GM23248 (cell line): ENCODE data around the gene MAVS. TPM values are rescaled to one million over a fixed set of nuclear protein-coding genes. Genes with fewer than 3 reads are reported as not detected.

ENCODE experiments used
- DNase-seq: peaks from one replicate; pipeline ENCODE4 v3.0.0-alpha.2; 2015
- H2AFZ ChIP-seq: fragments of 200-600 bp; sonication (generic); 2 replicates; pipeline ENCODE4 v1.6.1; 2016; ENCODE audit warnings: antibody characterized with exemption
- H3F3A ChIP-seq: fragments of 200-600 bp; sonication (generic); 2 replicates; pipeline ENCODE4 v1.6.1; 2016; ENCODE audit warnings: mild to moderate bottlenecking, antibody characterized with exemption, mixed run types; ENCODE audit not compliant: insufficient read depth
- H3K27ac ChIP-seq: fragments of 200-600 bp; sonication (generic); 2 replicates; pipeline ENCODE4 v1.5.1; 2016; ENCODE audit warnings: mild to moderate bottlenecking
- H3K27me3 ChIP-seq: fragments of 200-600 bp; sonication (generic); replicated peaks from 2 replicates; pipeline ENCODE4 v1.6.1; 2016; ENCODE audit warnings: mild to moderate bottlenecking; ENCODE audit not compliant: insufficient read depth
- H3K36me3 ChIP-seq: fragments of 200-600 bp; sonication (generic); 2 replicates; pipeline ENCODE4 v1.6.1; 2016; ENCODE audit warnings: low read depth, mild to moderate bottlenecking
- H3K4me1 ChIP-seq: fragments of 200-600 bp; sonication (generic); 2 replicates; pipeline ENCODE4 v1.6.1; 2016; ENCODE audit warnings: mild to moderate bottlenecking; ENCODE audit not compliant: insufficient read depth
- H3K4me2 ChIP-seq: fragments of 200-600 bp; sonication (generic); one replicate; pipeline ENCODE4 v1.6.1; 2016; ENCODE audit warnings: mild to moderate bottlenecking; ENCODE audit not compliant: unreplicated experiment
- H3K4me3 ChIP-seq: fragments of 200-600 bp; sonication (generic); 2 replicates; pipeline ENCODE4 v1.5.1; 2016; ENCODE audit warnings: mild to moderate bottlenecking
- H3K79me2 ChIP-seq: fragments of 200-600 bp; sonication (generic); 2 replicates; pipeline ENCODE4 v1.6.1; 2016; ENCODE audit warnings: mild to moderate bottlenecking; ENCODE audit not compliant: insufficient read depth
- H3K9ac ChIP-seq: fragments of 200-600 bp; sonication (generic); 2 replicates; pipeline ENCODE4 v1.6.1; 2016; ENCODE audit warnings: mild to moderate bottlenecking
- H3K9me2 ChIP-seq: fragments of 200-600 bp; sonication (generic); 2 replicates; pipeline ENCODE4 v1.6.1; 2016; ENCODE audit warnings: mixed run types, mild to moderate bottlenecking, moderate library complexity; ENCODE audit not compliant: insufficient read depth
- H3K9me3 ChIP-seq: fragments of 200-600 bp; sonication (generic); one replicate; pipeline ENCODE4 v1.6.1; 2017; ENCODE audit warnings: low read depth
- H4K20me1 ChIP-seq: fragments of 200-600 bp; sonication (generic); 2 replicates; pipeline ENCODE4 v1.6.0; 2016; ENCODE audit not compliant: insufficient read depth
- EZH2 ChIP-seq: fragments of 200-600 bp; sonication (generic); IDR thresholded peaks from 2 replicates; pipeline ENCODE4 v1.6.1; 2018; ENCODE audit warnings: antibody characterized with exemption, mild to moderate bottlenecking; ENCODE audit not compliant: insufficient read depth, poor library complexity, severe bottlenecking
- EZH2phosphoT487 ChIP-seq: fragments of 200-600 bp; sonication (generic); IDR thresholded peaks from 2 replicates; pipeline ENCODE4 v1.6.1; 2018; ENCODE audit warnings: antibody characterized with exemption, moderate library complexity, mild to moderate bottlenecking, low read depth; ENCODE audit not compliant: insufficient read depth
- WGBS, 2 experiments: methylation state at CpG; one replicate each; pipeline ENCODE4 v1.1.6; 2015 to 2017; ENCODE audit warnings: low lambda C conversion rate in 2 of 2, low coverage in 1 of 2; ENCODE audit errors: missing lambda C conversion rate in 2 of 2; 5-methylcytosine and 5-hydroxymethylcytosine counted together
- in situ Hi-C: fragments of 300-500 bp; cut with MboI; formaldehyde crosslinking; loops from 2 replicates; pipeline ENCODE4 v1.15.0; 2020
- polyA plus RNA-seq: library from polyadenylated mRNA; unstranded; fragments of >200 nt; fragmentation: Nextera tagmentation; extraction: Ambion mirVana; gene quantifications from 2 replicates; pipeline ENCODE4 v1.2.1, GENCODE V29; 2016
- total RNA-seq: library from RNA; depleted of rRNA; stranded (reverse); fragments of >200 nt; shearing (Covaris generic); gene quantifications from 2 replicates; pipeline ENCODE4 v1.2.3, GENCODE V29; 2014

Gene MAVS
- total and polyA plus RNA-seq, 2 experiments from 2014 or later: 12.0 to 22.0 TPM

- Histone ChIP-seq H3K4me1 (peaks cover 15% of the 10 kb centered on the region), H3K9ac (no peak overlapping the region), H3K9me2 (no peaks in the 10 kb centered on the region), H3K4me3 (no peak overlapping the region), H3F3A (peaks cover 24% of the 10 kb centered on the region), H2AFZ (no peak overlapping the region), H3K4me2 (no peak overlapping the region), H3K36me3 (no peaks in the 10 kb centered on the region), H3K9me3 (no peaks in the 10 kb centered on the region), H3K27ac (no peak overlapping the region), H3K79me2 (peaks cover under 1% of the 10 kb centered on the region), H4K20me1 (no peaks in the 10 kb centered on the region), H3K27me3 (no peaks in the 10 kb centered on the region)
- DNase-seq: no peak
- no peak for TF ChIP-seq EZH2
- in situ Hi-C loops: no loop called here
- WGBS, 2 experiments: 79 to 85% methylated on average over 9 of the region's 9 CpGs
Measured at GRCh38 chr20:3815703-3816315, 30.8 kb upstream of the MAVS start.

- TF ChIP-seq EZH2 (no peak), EZH2phosphoT487 (no peak)
- Histone ChIP-seq H3K4me3 (no peak overlapping the region), H3K36me3 (peaks cover 9% of the 10 kb centered on the region), H3K4me1 (peaks cover 15% of the 10 kb centered on the region), H3K27ac (peak overlapping the region; percentile 36), H3K4me2 (no peak overlapping the region), H3K9ac (no peak overlapping the region), H3K27me3 (no peaks in the 10 kb centered on the region), H3K79me2 (peaks cover 24% of the 10 kb centered on the region), H2AFZ (0 out of 2 replicates have a peak overlapping the region, but pooled peaks have one; percentile 8), H4K20me1 (no peaks in the 10 kb centered on the region), H3K9me2 (no peaks in the 10 kb centered on the region), H3F3A (peaks cover 6% of the 10 kb centered on the region; the same call in 1 of the 2 replicates), H3K9me3 (no peaks in the 10 kb centered on the region)
- peak; percentile 91 for DNase-seq
- WGBS, 2 experiments: 82 to 83% methylated on average over 8 of the region's 8 CpGs
- in situ Hi-C loops: no loop called here
Measured at GRCh38 chr20:3818155-3819151, 28.2 kb upstream of the MAVS start.

- H3K27me3 ChIP-seq: no peaks in the 10 kb centered on the region
- TF ChIP-seq EZH2 (no peak), EZH2phosphoT487 (no peak)
Measured at GRCh38 chr20:3819411-3820047, 27.1 kb upstream of the MAVS start.

More at GRCh38 chr20:3819411-3820047, 27.1 kb upstream of the MAVS start:
- peak overlapping the region; percentile 96 for H3K9ac ChIP-seq
- WGBS, 2 experiments: 71 to 72% methylated on average over 19 of the region's 20 CpGs
- H3K4me3 ChIP-seq: peak overlapping the region; percentile 87
- H3K9me2 ChIP-seq: no peaks in the 10 kb centered on the region
- peaks cover 4% of the 10 kb centered on the region; the same call in 1 of the 2 replicates for H3F3A ChIP-seq
- H2AFZ ChIP-seq: peak overlapping the region; percentile 82
- peaks cover 24% of the 10 kb centered on the region for H3K79me2 ChIP-seq
- H3K4me1 ChIP-seq: peaks cover 15% of the 10 kb centered on the region
- H3K9me3 ChIP-seq: no peaks in the 10 kb centered on the region
- H3K4me2 ChIP-seq: peak overlapping the region; percentile 88
- H3K27ac ChIP-seq: peak overlapping the region; percentile 97
- in situ Hi-C loops: no loop called here
- no peaks in the 10 kb centered on the region for H4K20me1 ChIP-seq
- H3K36me3 ChIP-seq: peaks cover 9% of the 10 kb centered on the region
- no peak for DNase-seq
